HG03175 (cell line): ENCODE results near the gene NPAS3.

Experiments
- ATAC-seq: cut with Tn5 transposase; IDR thresholded peaks from one replicate; pipeline ENCODE4 v1.9.1; 2021; ENCODE audit warnings: mild to moderate bottlenecking, moderate library complexity; ENCODE audit not compliant: unreplicated experiment

The NPAS3 gene

DNA sequence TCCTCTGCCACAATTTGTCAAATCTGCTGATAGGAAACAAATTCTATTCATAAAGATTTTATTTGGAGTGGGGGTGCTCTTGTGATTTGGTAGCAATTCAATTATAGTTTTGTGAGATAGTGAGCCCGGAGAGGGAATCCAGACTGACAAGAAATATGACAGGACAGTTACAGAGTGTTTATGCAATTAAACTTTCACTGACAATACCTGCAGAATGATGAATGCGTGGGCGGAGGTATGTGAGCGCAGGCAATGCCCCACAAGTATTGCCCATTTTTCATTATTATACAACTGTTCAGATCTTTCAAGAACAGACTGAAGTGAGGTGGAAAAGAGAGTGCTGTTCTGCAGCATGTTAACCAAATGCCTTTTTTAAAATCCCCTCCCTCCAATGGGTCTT lies 753.2 kb downstream of the NPAS3 start:
- no peak for ATAC-seq

DNA sequence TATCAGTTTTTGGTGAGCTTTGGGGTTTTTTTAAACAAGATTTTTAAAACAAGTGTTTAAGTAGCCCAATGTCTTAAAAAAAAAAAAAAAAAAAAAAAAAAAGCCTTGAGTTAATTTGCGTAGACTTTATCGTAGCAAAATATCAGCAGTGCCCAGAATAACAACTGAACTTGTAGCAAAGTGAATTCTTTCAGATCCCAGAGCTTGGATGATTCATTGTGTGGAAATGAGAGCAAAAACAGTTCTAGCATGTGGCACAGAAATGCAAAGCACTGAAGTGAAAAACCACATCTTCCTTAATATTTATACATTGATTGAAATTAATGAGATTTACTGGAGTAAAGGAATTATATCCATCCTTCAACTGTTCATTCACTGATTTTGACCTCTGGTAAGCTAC lies 754.1 kb downstream of the NPAS3 start:
- ATAC-seq: no peak

DNA sequence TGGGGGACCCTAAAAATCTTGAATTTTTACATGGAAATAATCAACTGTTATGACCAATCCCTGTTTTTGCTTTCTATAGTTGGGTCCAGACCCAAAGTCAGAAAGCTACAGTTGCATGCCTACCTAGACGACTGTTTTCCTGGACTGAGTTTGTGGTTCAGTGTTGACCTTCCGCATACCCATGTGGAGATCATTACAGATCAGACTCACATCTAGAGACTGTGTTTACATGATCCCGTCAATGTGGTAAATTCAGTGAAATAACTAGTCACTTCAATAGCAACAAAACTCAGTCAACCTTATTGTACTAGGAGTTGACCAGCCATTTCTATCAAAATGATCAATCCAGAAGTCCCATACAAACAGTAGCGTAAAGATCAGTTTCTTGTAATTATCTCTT lies 754.6 kb downstream of the NPAS3 start:
- ATAC-seq: no peak

DNA sequence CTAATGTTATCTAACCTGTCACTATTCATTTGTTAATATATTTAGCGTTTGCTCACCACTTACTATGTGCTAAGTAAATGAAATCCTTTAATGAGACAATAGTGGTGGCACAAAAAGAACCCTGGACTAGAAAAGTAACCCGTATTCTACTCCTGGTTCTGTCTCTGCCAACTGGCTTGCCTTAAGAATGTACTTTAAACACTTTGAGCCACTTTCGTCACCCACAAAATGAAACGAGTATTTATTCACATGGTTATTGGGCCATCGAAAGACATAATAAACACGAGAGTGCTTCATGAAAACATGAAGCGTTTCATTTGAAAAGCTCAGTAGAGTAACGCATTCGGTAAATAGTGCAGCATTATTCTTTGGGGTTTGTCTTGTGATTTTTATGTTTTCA lies 757.5 kb downstream of the NPAS3 start:
- no peak for ATAC-seq

DNA sequence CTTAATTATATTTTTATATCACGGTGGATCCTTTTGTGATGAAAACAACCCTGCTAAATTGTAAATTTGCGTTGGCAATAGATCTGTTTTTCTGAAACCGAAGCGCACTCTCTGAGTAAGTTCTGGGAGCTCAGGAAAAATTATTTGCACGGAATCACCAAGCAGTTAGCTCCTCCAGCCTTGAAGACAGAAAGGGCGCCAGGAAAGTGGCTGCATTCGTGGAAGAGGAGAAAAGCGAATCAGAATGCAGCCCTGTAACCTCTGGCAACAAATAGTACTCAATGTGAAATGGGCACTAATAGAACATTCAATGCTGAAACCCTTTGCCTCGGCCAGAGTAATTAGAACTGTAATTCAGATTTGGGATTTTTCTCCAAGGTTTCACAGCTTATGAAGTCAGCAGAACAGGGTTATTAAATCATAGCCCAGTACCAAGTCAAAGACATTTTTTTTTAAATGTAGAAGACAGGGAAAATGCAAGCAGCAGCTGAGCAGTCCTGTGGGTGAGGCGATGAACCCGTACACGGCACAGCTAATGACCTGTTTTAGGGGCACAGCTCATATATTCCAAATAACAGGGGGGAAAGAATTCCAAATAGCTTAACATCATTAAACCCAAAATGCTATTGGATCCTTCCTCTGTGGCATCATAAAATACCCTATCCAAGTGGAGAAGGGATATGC lies 760.8 kb downstream of the NPAS3 start:
- no peak for ATAC-seq

DNA sequence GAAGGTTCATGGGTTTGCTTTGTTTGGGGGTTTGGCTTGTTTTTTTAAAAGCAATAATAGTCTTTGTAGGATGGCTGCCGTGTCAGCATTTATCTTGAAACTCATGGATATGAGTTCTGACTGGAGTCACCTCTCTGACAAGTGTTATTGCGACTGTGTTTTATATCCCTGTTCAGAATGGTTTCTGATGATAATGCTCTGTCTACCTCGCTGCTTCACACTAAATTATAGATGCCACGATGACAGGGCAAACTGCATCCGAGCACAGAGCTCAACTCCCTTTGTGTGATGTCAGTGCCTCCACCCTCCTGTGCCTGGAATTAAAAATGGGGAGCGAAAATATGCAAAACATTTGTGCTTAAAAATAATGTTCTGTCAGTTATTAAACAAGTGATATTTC lies 761.4 kb downstream of the NPAS3 start:
- ATAC-seq: no peak

DNA sequence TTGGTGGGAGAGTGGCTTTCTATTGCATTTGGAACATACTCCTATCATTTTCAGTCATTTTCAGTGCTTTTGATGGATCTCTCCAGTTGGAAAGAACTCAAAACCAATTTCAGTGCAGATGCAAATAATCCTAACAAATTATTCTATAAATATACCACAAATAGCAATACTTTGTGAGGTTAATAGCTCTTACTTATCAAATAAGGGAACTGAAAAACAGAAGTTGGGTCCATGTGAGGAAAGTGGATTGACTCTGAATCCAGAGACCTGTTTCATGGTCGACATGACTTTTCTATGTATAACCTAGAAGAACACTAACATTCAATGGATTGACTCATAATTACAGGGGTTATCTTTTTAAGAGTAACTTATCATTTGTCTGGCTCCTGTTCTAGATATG lies 763.6 kb downstream of the NPAS3 start:
- ATAC-seq: no peak

DNA sequence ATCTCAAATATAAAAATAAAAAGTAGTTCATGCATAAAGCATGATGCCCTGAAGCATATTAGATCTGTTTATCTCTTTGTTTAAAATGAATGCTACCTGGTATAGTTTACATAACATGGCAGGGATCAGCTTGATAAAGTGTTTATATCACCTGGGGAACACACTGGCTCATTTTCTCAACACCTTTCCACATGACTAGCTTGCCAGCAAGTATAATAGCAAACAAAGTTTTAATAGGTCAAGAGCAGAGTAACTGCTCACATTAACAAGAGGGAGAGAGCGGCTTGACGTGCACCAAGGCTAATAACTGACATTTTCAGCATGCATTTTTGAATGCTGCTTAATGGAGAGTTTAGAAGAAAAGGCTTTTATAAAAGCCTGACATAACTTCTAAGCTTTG lies 765.8 kb downstream of the NPAS3 start:
- peak; percentile 47 for ATAC-seq

DNA sequence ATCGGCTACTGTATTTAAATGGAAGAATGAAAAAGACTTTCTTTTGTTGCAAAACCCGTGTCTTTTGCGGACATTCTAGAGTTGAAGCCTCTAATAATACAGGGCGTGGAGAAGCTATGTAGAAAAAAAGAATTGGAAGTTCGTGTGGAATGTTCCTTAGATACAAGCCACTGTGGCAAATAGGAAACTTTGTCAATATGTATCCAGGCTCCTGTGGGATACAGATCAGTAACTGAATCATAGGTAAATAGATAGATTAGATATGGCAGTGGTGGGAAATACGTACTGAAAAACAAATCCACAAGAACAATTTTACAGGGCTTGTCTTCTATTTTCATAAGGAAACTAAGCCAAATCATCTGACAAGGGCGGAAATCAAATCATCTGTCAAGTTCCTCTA lies 766.8 kb downstream of the NPAS3 start:
- no peak for ATAC-seq

DNA sequence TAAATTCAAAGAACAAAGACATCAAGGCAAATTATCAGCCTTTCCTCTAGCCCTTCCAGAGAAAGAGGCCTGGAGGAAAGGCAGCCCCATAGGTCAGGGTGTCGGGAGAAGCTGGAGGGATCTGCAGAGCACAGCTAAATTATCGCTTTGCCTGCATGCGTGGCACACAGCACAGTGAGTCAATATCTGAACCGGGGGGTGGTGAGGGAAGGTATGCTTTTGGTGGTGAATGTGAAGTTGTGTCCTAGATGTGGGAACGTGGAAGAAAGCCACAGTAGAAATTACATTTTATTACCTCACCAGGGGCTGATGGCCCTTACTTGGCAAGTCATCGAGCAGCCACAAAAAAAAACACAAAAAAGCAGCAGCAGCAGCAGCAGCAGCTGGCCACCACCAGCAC lies 769.0 kb downstream of the NPAS3 start:
- no peak for ATAC-seq

DNA sequence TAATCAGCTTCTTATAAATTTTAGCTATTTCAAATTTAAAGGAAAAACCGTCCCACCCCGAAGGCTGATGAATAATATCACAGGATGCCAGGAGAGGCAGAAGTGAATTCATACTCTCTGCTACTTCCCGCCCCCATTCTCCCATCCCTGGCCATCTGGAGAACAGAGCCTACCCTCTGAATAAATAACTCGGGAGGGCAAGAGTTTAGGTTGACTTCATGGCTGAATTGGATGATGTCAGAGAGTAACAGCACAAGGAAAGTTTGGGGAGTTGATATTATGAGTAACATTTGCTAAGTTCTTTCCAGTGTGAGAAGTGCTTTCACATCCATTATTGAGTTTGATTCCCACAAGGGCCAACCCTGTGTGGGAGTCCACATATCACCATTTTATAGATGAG lies 770.6 kb downstream of the NPAS3 start:
- ATAC-seq: no peak

DNA sequence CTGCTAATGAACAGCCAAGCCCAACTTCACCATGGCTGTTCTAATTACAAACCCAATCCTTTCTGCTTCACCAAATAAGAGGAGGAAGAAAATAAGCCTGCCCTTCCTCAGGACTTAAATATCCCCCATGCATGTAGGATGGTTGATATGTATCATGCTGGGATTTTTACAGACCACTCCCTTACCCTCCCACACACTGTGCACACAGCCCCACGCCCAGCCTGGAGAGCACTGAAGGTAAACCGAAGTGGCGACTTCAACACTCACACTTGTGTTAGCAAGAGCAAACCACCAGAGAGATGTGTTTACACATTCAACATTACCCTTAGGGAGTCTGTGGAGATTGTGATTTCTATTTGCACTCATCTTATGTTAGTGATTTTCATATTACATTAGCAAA lies 771.0 kb downstream of the NPAS3 start:
- ATAC-seq: no peak

DNA sequence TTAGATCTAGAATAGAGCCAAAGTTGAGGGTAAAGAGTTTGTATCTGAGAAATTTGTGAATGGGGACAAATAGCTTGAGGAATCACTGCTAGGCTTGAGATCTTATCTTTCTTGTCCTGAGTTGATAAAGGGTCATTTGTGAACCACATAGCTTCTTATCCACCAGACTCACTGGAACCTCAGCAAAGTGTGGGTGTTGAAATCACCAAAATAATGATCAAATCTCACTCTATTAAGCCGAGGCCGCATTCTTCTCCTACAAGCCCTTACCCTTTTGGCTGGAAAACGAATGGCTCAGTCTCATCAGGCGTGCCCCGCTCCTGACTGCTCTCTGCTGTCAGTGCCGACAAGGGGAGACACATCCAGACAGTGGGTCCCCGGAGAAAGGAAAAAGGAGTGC lies 771.6 kb downstream of the NPAS3 start:
- ATAC-seq: no peak

DNA sequence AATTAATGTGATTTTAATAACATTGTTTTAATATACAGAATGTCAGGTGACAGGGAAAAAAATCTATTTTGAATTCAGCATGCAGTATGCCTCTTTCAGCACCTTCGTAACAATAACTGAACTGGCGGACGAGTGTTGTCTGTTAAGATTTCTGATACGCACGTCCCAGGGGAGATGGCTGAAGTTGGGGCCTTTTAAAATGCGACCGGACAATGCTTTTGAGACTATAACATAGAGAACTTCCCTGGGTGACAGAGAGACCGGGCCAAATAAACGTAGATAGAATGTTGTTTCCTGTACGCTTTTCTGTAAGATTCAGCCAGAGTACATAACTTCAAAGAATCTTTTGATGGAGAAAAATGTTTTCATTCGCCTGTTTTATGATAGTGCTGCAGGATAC lies 772.5 kb downstream of the NPAS3 start:
- no peak for ATAC-seq

DNA sequence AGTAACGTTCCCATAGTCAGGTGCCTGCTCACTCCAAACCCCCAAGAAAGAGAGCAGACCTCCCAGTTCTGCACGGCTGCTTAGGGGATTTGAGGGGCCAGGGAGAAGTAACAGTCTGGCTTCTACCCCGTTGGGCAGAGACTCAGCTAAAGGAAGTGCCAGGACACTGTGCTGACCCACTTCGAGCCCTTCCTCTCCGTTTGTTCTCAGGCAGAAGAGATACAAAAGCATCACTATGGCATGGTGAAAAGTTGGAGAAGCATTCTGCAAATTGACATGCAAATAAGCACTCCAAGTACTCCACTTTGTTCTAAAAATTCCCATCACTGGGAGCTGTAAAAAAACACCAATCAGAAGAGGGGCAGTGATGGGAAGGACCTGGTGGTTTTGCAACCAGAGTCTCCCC lies 773.1 kb downstream of the NPAS3 start:
- no peak for ATAC-seq

DNA sequence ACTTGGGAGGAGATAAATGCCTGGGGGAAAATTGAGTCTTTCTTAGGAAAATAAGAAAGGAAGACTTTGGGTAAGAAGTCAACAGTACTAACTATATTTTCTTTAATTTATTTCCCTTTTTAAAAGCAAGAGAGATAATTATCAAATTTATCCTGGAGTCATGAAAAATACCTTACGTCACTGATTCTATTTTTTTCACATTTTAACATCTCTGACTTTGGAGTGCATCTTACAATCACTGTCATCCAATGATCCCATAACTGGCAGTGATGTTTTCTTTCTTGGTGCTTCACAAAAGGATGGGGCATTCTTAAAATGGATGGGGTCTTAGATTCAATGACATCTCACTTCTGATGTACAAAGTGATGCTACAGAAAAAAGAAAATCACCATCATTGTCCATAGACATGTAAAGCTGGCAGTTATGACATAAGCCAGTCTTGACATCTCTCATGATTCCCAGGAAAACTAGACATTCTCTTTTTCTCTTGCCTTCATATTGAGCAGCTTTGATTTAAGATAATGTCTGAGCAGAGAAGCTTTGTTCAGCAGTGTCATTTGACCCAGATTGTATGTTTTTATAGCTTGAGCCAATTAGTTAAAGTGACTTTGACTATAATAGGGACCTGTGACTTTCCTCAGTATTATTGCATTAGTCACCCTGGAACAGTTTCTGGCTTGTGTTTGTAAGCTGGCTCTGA lies 776.0 kb downstream of the NPAS3 start:
- ATAC-seq: no peak

DNA sequence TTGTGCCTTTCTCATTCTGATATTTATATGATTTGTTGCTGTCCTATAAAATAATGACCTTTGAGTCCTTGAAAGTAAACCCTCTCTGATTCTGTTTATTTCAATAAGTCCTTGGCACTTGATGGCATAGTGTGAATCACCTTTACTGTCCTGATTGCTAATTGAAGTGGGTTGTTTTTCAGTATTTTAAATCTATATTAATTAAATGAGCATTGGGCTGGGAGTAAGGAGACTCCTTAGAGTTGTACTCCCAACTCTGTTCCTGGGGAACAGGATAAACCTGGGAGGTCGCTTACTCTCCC lies 776.5 kb downstream of the NPAS3 start:
- ATAC-seq: no peak

DNA sequence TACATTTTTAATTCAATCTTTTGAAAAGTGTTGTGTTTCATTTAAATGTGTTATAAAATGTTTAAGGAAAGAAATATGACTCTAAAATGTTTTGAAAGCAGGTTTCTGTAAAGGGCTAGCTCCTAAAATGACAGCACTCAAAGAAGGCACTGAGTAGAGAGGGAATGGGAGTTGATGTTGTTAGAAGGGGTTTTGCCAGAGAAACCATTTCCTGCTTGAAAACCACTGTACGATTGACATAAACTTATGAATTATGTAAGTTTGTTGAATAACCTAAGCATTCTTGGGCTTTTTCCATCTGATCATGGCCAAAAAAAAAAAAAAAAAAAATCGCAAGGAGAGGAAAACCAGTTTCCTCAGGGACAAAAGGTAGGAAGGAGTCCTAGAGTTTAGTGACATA lies 778.2 kb downstream of the NPAS3 start:
- no peak for ATAC-seq

DNA sequence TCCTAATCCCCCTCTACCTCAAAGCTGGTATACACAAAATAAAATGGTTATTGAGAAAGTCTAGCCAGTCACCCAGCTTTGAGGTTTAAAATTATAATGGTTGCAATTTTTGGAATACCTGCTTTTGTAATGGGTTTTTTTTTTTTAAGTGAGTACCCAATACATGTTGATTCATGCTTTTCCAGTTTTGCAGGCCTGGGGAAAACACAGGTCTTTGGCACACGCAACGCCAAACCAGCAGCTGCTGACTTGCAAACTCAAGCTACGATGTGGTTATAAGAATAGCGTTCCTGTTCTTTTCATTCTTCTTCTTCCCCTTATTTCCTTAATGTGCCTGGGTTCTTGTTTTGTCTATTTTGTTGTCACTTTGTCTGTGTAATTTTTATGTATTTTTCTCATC lies 779.2 kb downstream of the NPAS3 start:
- ATAC-seq: no peak

DNA sequence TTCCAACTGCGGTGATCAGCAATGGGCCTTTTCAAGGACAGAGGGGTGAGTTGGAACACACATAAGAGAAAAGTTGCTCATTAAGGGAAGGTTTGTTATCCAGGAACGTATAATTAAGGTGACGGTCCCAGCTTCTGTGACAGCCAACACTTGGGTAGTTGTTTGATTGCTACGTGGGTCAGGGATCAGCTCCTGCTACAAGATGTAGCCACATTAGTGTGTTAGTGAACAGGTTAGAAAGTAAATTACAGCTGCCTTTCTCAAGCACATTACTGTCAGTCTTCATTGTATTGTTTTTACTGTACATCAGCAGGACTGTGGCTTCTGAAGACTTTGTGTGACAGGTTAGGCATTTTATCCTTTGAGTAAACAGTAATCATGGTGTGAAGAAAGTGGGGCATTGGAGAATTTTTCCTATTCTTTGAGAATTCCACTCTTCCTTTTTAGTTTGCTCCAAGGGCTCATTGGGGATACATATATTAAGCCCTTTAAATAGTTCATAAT lies 781.7 kb downstream of the NPAS3 start:
- ATAC-seq: no peak

DNA sequence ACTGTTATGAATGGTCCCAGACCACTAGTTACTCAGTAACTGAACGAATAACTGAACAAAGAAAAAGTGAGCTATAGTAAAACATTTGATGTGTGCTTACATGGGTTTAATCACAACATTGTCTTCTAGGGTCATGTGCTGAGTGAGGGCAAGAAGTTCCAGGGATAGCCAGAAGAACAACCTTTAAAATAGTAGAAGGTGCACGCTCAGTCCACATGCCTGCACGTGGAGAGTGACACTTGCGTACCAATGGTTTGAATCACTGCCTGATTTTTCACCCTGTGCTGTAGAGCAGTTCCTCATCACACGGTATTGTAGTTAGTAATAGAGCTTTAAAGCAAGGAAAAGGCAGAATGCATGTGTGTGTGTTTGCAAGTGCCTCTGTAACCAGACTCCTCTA lies 788.0 kb downstream of the NPAS3 start:
- ATAC-seq: no peak

DNA sequence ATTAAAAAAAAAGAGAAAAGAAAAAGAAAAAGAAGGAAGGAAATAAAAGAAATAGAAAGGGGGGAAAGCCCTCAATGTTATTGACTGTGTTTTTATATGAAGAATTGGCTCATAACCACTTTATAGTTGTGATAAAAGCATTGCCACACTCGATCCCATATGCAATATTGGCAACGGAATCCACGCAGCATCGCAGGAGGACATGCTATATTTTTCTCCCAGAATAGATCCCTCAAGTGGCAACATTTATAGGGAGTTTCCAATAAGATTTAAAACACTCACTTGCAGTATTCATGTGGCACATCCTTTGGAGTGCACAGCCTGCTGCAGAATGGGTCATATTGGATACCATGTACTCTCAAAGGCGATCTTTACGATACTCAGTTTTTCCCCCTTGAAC lies 788.9 kb downstream of the NPAS3 start:
- no peak for ATAC-seq

DNA sequence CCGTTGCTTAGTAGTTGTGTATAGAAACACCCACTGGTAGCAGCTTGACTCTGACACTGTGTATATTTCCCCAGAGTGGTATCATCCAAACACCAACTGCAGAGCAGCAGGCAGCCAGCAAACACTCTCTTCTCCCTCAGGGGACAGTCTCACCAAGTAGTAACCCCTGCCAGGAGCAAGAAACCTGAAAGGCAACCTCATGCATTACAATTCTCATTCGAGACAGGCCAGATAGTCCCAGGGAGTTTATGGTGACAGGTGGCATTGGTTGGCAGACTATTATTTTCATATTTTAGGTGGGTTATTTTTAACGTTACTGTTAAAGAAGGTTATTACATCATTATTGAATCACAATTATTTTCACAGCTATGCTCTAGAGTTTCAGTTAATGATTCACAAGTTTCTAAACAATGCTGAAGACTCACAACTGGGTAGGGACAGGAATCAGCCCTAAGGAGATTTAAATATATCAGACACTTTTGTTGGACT lies 789.4 kb downstream of the NPAS3 start:
- ATAC-seq: no peak
